HPDE6-E6E7 (cell line): Measurements from ENCODE around the gene ATP6V0A4.
"Not testable (repeated sequence)": the region's sequence is repeated elsewhere in the genome, so short reads cannot be mapped to it uniquely, and the experiment has no call there.

Experiments used
- DNase-seq: peaks from one replicate; pipeline ENCODE4 v3.0.0; 2011; ENCODE audit warnings: missing footprints; ENCODE audit errors: extremely low spot score

ATP6V0A4 gene

GRCh38 chr7:138700857-138701536 lies 97.0 kb downstream of the ATP6V0A4 start, which contains the start of gene SVOPL:
Gene SVOPL (minus strand): TSS chr7:138701362. CDS start chr7:138679045, 22,317 bp downstream.
- no peak for DNase-seq

DNA sequence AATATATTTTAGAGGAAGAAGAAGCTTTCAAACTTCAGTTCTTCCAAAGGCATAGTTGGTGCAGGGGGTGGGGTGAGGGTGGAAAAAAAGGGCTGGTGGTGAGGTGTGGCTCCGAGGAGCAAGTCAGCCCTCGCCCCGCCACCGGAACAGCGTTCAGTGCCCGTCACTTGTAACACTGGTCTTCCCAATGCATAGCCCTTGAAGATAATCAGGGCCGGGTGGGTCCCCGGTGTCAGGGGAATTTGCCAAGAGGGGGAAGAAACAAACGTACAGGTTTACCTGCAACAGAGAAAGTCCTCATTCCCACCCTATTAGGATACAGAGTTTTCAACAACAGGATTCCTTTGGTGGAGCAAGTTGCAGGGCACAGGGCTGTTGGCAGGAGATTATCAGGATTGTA lies 98.3 kb downstream of the ATP6V0A4 start:
- DNase-seq = no peak

DNA sequence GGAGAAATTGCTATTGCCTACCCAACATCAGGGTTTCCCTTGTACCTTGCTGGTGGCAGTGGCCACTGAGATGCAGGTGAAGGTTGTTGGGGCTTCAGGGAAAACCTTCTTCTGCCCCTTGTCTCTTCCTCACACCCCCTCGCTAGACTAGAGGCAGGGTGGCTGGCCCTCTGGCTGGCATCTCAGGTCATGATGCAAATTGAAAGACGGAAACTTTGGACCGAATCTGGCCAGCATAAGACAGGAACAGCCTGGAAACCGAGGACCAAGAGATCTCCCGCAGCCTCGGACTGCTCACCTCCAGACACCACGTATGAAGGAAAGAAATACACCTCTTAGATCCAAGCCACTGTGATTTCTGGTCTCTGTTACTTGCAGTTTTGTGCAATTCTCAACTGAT lies 99.7 kb downstream of the ATP6V0A4 start:
- no peak for DNase-seq

- DNase-seq = no peak
These were observed 100.3 kb downstream of the ATP6V0A4 start for GRCh38 chr7:138697535-138698182.

DNA sequence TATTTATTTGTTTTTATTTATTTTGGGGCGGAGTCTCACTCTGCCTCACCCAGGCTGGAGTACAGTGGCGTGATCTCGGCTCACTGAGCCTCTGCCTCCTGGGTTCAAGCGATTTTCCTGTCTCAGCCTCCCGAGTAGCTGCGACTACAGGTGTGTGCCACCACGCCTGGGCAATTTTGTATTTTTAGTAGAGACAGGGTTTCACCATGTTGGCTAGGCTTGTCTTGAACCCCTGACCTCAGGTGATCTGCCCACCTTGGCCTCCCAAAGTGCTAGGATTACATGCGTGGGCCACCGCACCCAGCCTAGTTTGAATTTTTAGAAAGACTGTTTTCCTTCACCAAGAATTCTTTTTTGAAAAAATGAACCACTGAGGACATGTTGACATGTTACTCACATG lies 102.2 kb downstream of the ATP6V0A4 start:
- DNase-seq = not testable (repeated sequence)

DNA sequence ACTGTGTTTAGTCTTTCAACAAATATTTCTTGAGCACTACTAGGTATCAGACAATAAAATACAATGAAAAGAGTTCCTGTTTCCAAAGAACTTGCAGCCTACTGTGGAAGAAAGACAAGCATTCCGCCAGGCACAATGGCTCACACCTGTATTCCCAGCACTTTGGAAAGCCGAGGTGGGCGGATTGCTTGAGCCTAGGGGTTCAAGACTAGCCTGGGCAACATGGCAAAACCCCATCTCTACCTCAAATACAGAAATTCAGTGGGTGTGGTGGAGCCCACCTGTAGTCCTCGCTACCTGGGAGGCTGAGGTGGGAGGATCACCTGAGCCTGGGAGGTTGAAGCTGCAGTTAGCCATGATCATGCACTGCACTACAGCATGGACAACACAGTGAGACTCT lies 102.9 kb downstream of the ATP6V0A4 start:
- DNase-seq = no peak

DNA sequence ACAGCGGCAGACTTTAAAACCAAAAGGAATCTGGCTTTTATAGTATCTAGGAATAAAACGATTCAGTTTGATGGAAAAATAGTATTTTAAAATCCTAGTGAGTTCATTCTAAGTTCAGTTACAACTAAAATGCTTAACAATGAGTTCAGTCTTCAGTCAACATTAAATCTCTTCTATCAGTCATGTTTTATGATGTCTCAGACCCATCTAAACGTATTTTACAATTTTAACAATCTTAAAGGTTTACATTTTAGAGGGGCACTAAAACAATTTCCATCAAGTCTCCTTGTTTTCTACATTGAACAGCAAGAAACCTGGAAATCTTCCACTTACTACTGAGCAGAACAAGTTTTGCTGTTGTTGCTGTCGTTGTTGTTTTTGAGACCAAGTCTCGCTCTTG lies 106.8 kb downstream of the ATP6V0A4 start:
- no peak for DNase-seq

- DNase-seq = no peak
These were observed 107.5 kb downstream of the ATP6V0A4 start for GRCh38 chr7:138690495-138690894.

DNA sequence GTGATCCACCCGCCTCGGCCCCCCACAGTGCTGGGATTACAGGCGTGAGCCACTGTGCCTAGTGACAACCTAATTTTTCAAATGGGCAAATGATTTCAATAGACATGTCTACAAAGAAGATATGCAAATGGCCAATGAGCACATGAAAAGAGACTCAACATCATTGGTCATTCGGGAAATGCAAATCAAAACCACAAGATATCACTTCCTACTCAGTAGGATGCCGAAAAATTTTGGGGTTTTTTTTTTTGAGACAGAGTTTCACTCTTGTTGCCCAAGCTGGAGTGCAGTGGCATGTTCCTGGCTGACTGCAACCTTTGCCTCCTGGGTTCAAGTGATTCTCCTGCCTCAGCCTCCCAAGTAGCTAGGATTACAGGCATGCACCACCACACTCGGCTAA lies 110.0 kb downstream of the ATP6V0A4 start:
- DNase-seq = not testable (repeated sequence)

- no peak for DNase-seq
These were observed 113.7 kb downstream of the ATP6V0A4 start for GRCh38 chr7:138684340-138684739.

DNA sequence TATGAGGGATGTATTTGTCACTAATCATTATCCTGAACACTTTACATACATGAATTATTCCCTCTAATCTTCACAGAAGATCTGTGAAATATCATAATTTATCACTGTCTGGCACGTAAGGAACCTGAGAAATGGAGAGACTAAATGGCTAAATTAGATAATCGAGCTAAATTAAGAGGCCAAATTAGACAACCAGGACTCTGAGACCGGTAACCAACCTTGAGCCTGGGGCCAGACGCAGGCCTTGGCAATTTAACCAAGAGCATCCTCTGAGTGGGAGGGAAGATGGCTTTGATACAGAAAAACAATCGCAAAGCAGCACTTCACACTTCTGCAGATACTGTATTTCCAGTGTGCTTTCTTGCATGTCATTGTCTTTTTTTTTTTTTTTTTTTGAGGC lies 118.2 kb downstream of the ATP6V0A4 start:
- DNase-seq = no peak

DNA sequence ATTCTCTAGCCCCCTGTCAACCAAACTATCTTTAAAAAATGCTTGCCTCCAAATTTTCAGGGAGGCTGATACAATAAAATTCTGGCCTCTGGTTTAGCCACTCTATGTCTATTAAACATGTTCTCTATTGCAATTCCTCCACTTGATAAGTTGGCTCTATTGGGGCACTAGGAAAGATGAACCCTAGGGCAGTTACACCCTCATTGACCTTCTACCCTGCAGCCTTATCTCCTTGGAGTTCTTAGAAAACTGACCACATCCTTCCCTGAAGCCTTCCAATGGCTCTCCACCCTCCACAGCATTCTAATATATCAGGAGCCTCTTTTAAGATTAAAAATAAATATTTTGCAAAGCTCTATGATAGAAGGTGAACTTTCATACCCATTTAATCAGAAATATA lies 127.4 kb downstream of the ATP6V0A4 start:
- DNase-seq = no peak

DNA sequence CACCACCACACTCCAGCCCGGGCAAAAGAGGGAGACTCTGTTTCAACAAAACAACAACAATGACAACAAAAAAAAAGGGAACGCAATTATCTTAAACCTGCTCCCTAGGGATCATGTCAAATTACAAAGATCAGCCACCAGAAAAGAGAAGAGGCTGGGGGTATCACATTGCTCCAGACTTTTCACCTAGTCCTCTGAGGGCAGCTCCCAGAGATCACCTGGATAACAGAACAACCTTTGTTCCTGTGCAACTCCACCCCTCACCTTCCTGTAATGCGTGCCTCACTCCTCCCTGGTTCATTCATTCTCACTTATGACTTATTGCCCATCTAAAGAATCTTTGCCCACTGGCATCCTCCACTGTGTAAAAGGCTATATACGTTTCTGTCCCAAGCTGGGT lies 128.6 kb downstream of the ATP6V0A4 start:
- DNase-seq = no peak

- no peak for DNase-seq
These were observed 129.1 kb downstream of the ATP6V0A4 start for GRCh38 chr7:138668946-138669345.

DNA sequence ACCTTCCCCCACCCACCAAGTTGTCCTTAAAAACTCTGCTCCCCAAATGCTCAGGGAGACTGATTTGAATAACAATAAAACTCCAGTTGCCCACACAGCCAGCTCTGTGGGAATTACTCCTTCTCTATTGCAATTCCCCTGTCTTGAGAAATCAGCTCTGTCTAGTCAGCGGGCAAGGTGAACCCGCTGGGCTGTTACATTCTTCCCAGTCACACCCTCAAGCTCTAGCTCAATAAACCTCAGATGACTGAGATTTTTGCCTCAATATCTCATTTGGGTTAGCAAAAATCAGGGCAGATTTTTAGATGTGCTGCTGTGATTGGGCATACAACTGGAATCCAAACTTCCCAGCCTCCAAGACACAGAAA lies 129.8 kb downstream of the ATP6V0A4 start:
- DNase-seq = no peak

DNA sequence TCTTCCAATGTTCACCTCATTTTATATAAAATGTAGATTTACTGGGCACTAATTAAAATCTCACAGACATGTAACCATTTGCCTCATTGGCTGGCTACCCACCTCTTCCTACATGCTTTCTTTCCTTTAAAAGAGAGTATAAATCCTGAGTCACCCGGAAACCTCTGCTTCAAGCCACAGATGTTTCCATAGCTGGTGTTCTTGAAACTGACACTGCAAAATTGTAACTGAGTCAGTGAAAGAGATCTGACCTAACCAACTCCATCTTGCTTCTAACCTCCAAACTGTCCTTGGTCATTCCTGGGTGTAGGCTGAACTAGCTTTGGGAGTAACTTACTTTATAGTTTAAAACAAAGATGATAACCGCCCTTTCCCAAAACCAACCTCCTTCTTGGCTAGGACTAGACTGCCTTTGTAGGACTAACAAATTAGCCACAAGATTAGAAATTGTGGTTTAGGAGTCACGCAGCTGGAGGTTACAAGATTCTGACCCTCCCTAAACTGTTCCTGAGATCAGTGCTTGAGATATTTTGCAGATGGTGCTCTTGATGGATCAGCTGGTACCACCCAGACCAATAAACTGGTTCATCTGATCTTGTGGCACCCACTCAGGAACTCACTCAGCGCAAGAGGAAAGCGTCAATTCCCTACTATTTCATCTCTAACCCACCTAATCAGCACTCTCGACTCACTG lies 130.3 kb downstream of the ATP6V0A4 start:
- no peak for DNase-seq

DNA sequence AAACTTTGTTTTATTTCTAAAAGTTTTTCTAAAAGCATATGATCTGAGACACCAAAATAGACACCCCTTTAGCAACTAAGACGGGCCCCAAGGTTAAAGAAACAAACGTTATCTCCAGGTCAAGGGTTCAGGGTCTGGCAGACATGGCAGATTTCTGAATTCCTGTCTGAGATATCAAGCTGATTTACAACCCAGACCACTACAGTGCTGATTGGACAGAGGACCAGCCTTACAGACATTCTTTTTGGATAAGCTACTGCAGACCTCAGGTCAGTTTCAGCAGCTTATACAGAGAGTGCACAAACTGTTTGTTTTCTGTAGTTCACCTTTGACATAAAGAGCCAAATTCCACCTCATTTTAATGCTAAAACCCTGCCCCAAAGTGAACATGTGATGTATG lies 131.6 kb downstream of the ATP6V0A4 start:
- DNase-seq = no peak

DNA sequence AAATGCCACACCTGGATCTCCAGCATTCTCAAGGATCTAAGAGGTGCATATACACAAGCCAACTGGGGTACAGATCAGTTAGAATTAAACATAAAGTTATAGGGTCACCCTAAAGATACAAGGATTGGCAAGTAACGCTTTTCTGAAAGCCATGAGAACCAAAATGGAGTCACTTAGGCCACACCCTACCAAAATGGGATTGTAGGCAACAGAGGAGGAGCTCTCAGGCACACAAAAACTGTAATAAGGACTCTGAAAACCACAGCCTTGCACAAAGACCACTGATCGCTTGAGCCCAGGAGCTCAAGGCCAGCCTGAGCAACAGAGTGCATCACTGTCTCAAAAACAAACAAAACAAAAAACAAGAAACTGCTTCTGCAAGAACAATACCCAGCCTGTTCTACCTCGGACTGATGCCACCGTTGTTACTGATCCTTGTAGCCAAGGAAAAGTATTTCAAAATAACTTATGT lies 132.3 kb downstream of the ATP6V0A4 start:
- no peak for DNase-seq

DNA sequence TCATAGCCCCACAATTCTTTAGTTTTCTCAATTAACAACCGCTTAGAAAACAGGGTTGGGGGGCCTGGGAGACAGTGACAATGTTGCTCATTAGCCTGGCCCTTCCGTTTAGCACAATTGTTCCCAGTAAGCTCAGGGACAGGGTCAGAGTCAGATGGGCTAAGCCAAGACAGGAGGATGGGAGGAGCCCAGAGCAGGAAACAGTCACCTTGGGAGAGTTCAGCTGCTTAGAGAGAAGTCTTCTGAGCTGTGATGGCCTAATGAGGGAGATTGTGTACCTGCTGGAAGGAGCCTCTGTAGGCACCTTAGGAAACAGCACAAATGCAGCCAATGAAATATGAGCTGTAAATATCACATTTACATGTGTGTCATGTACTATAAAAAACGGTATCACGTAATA lies 132.7 kb downstream of the ATP6V0A4 start:
- no peak for DNase-seq

GRCh38 chr7:138663725-138664710 lies 134.0 kb downstream of the ATP6V0A4 start:
- peak; percentile 15 for DNase-seq

GRCh38 chr7:138662991-138663320 lies 135.0 kb downstream of the ATP6V0A4 start:
- DNase-seq = no peak
